Neural cell (in vitro differentiated cells): ENCODE data around the gene COBLL1. TPM values are rescaled to one million over a fixed set of nuclear protein-coding genes. Genes with fewer than 3 reads are reported as not detected.

ENCODE experiments used
- H2AFZ ChIP-seq: fragments of 200-600, 300-800 bp; sonication (generic), shearing (Covaris generic); 2 replicates; pipeline ENCODE4 v1.6.0; 2014; ENCODE audit warnings: low read depth, mild to moderate bottlenecking, antibody characterized with exemption, low read length, moderate library complexity
- H3F3A ChIP-seq: fragments of 200-600 bp; shearing (Covaris generic); 2 replicates; pipeline ENCODE4 v1.6.1; 2016; ENCODE audit warnings: mild to moderate bottlenecking, moderate library complexity, mixed read lengths, antibody characterized with exemption, low read length; ENCODE audit not compliant: insufficient read depth, poor library complexity, severe bottlenecking
- H3K27ac ChIP-seq: fragments of 200-600, 300-800 bp; sonication (generic), shearing (Covaris generic); 2 replicates; pipeline ENCODE4 v1.5.1; 2014; ENCODE audit warnings: mild to moderate bottlenecking, low read length, moderate library complexity
- H3K27me3 ChIP-seq: fragments of 300-800, 200-600 bp; sonication (generic), shearing (Covaris generic); 2 replicates; pipeline ENCODE4 v1.6.0; 2014; ENCODE audit warnings: mild to moderate bottlenecking, low read depth, low read length, moderate library complexity; ENCODE audit not compliant: insufficient read depth
- H3K36me3 ChIP-seq: fragments of 300-800, 200-600 bp; sonication (generic), shearing (Covaris generic); 2 replicates; pipeline ENCODE4 v1.5.1; 2014; ENCODE audit warnings: mild to moderate bottlenecking, antibody characterized with exemption, low read length, moderate library complexity; ENCODE audit not compliant: insufficient read depth
- H3K4me2 ChIP-seq: fragments of 300-800, 200-600 bp; sonication (generic), shearing (Covaris generic); 2 replicates; pipeline ENCODE4 v1.6.0; 2014; ENCODE audit warnings: mild to moderate bottlenecking, low read length
- H3K4me3 ChIP-seq: fragments of 300-800, 200-600 bp; sonication (generic), shearing (Covaris generic); 2 replicates; pipeline ENCODE4 v1.5.1; 2014; ENCODE audit warnings: mild to moderate bottlenecking, low read length, moderate library complexity
- H3K79me2 ChIP-seq: fragments of 200-600 bp; shearing (Covaris generic); replicated peaks from 2 replicates; pipeline ENCODE4 v1.6.0; 2014; ENCODE audit warnings: mild to moderate bottlenecking, low read length, moderate library complexity; ENCODE audit not compliant: insufficient read depth
- H3K9ac ChIP-seq: fragments of 300-800, 200-600 bp; sonication (generic), shearing (Covaris generic); 2 replicates; pipeline ENCODE4 v1.6.1; 2016; ENCODE audit warnings: mild to moderate bottlenecking, low read length, mixed read lengths
- H3K9me2 ChIP-seq: fragments of 200-600 bp; shearing (Covaris generic); 2 replicates; pipeline ENCODE4 v1.6.1; 2016; ENCODE audit warnings: mild to moderate bottlenecking, low read length, mixed read lengths; ENCODE audit not compliant: insufficient read depth
- H3K9me3 ChIP-seq: fragments of 200-600, 300-800 bp; sonication (generic), shearing (Covaris generic); 2 replicates; pipeline ENCODE4 v1.6.1; 2016; ENCODE audit warnings: mild to moderate bottlenecking, mixed run types, low read length, moderate library complexity, mixed read lengths
- H4K20me1 ChIP-seq: fragments of 200-600 bp; shearing (Covaris generic); 2 replicates; pipeline ENCODE4 v1.6.1; 2016; ENCODE audit warnings: mild to moderate bottlenecking, mixed run types; ENCODE audit not compliant: insufficient read depth
- EP300 ChIP-seq: fragments of 450-650 bp; conservative IDR thresholded peaks from 2 replicates; pipeline ENCODE4 v1.6.1; 2014; ENCODE audit warnings: antibody characterized with exemption, mild to moderate bottlenecking, moderate library complexity; ENCODE audit not compliant: poor library complexity, severe bottlenecking
- EZH2 ChIP-seq: fragments of 200-600, 300-800 bp; shearing (Covaris generic), sonication (generic); IDR thresholded peaks from 2 replicates; pipeline ENCODE4 v1.6.1; 2014; ENCODE audit warnings: antibody characterized with exemption, low read length, borderline replicate concordance, mild to moderate bottlenecking; ENCODE audit not compliant: insufficient read depth, poor library complexity, severe bottlenecking
- MXI1 ChIP-seq: fragments of 450-650 bp; conservative IDR thresholded peaks from 2 replicates; pipeline ENCODE4 v1.6.1; 2014; ENCODE audit warnings: antibody characterized with exemption, mild to moderate bottlenecking; ENCODE audit not compliant: poor library complexity, severe bottlenecking
- POLR2AphosphoS5 ChIP-seq: IDR thresholded peaks from 2 replicates; pipeline ENCODE4 v1.6.1; 2012
- RAD21 ChIP-seq: fragments of 450-650 bp; conservative IDR thresholded peaks from 2 replicates; pipeline ENCODE4 v1.6.1; 2014; ENCODE audit warnings: antibody characterized with exemption, mild to moderate bottlenecking, moderate library complexity
- SMC3 ChIP-seq: fragments of 450-650 bp; conservative IDR thresholded peaks from 2 replicates; pipeline ENCODE4 v1.6.1; 2014; ENCODE audit warnings: antibody characterized with exemption, mild to moderate bottlenecking, moderate library complexity; ENCODE audit not compliant: poor library complexity
- TAF1 ChIP-seq: IDR thresholded peaks from 2 replicates; pipeline ENCODE4 v1.6.1; 2012; ENCODE audit warnings: low read depth
- polyA plus RNA-seq: library from polyadenylated mRNA; depleted of rRNA; stranded (reverse); fragments of >200 nt; gene quantifications from 2 replicates; pipeline ENCODE4 v1.2.3, GENCODE V29; 2014
- TF ChIP-seq, protein P1 (sequence below): IDR thresholded peaks from 2 replicates; pipeline ENCODE4 v1.6.1; 2012; ENCODE audit warnings: borderline replicate concordance
- TF ChIP-seq, protein P2 (sequence below): fragments of 450-650 bp; IDR thresholded peaks from 2 replicates; pipeline ENCODE4 v1.5.1; 2014; ENCODE audit warnings: antibody characterized with exemption, mild to moderate bottlenecking, moderate library complexity; ENCODE audit not compliant: poor library complexity, severe bottlenecking

Gene COBLL1
- polyA plus RNA-seq, 1 donor from 2014 or later, result 0.11 TPM

DNA sequence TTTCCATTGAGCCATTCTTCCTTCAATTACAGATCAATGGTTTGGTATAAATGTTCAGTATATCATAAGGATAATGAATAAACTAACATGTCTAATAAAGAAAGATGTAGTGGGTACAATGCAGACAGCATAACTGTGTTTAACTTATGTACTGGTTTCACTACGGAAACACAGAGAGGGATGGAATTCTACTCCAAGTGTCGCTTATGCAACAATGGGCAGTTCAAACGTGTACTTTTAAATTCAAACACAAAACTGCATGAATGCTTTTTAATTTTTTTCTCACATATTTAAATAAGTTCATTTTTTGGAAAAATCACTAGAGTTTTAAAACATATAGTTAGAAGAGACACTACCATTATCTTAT is 74.7 kb downstream of the COBLL1 start:
- Histone ChIP-seq H3K9ac (no peak overlapping the region), H3K27me3 (no peaks in the 10 kb centered on the region), H3K9me3 (no peaks in the 10 kb centered on the region), H3K27ac (no peak overlapping the region), H3K9me2 (no peaks in the 10 kb centered on the region), H3K36me3 (no peaks in the 10 kb centered on the region), H2AFZ (no peak overlapping the region), H3K4me3 (no peak overlapping the region), H3K4me2 (no peak overlapping the region), H4K20me1 (no peaks in the 10 kb centered on the region), H3F3A (no peaks in the 10 kb centered on the region), H3K79me2 (no peaks in the 10 kb centered on the region)
- TF ChIP-seq EP300 (no peak), EZH2 (no peak), RAD21 (no peak), SMC3 (no peak), MXI1 (no peak), TAF1 (no peak), POLR2AphosphoS5 (no peak)
- TF ChIP-seq, protein P1, sequence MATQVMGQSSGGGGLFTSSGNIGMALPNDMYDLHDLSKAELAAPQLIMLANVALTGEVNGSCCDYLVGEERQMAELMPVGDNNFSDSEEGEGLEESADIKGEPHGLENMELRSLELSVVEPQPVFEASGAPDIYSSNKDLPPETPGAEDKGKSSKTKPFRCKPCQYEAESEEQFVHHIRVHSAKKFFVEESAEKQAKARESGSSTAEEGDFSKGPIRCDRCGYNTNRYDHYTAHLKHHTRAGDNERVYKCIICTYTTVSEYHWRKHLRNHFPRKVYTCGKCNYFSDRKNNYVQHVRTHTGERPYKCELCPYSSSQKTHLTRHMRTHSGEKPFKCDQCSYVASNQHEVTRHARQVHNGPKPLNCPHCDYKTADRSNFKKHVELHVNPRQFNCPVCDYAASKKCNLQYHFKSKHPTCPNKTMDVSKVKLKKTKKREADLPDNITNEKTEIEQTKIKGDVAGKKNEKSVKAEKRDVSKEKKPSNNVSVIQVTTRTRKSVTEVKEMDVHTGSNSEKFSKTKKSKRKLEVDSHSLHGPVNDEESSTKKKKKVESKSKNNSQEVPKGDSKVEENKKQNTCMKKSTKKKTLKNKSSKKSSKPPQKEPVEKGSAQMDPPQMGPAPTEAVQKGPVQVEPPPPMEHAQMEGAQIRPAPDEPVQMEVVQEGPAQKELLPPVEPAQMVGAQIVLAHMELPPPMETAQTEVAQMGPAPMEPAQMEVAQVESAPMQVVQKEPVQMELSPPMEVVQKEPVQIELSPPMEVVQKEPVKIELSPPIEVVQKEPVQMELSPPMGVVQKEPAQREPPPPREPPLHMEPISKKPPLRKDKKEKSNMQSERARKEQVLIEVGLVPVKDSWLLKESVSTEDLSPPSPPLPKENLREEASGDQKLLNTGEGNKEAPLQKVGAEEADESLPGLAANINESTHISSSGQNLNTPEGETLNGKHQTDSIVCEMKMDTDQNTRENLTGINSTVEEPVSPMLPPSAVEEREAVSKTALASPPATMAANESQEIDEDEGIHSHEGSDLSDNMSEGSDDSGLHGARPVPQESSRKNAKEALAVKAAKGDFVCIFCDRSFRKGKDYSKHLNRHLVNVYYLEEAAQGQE, result no peak
- TF ChIP-seq, protein P2, sequence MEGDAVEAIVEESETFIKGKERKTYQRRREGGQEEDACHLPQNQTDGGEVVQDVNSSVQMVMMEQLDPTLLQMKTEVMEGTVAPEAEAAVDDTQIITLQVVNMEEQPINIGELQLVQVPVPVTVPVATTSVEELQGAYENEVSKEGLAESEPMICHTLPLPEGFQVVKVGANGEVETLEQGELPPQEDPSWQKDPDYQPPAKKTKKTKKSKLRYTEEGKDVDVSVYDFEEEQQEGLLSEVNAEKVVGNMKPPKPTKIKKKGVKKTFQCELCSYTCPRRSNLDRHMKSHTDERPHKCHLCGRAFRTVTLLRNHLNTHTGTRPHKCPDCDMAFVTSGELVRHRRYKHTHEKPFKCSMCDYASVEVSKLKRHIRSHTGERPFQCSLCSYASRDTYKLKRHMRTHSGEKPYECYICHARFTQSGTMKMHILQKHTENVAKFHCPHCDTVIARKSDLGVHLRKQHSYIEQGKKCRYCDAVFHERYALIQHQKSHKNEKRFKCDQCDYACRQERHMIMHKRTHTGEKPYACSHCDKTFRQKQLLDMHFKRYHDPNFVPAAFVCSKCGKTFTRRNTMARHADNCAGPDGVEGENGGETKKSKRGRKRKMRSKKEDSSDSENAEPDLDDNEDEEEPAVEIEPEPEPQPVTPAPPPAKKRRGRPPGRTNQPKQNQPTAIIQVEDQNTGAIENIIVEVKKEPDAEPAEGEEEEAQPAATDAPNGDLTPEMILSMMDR, result no peak

DNA sequence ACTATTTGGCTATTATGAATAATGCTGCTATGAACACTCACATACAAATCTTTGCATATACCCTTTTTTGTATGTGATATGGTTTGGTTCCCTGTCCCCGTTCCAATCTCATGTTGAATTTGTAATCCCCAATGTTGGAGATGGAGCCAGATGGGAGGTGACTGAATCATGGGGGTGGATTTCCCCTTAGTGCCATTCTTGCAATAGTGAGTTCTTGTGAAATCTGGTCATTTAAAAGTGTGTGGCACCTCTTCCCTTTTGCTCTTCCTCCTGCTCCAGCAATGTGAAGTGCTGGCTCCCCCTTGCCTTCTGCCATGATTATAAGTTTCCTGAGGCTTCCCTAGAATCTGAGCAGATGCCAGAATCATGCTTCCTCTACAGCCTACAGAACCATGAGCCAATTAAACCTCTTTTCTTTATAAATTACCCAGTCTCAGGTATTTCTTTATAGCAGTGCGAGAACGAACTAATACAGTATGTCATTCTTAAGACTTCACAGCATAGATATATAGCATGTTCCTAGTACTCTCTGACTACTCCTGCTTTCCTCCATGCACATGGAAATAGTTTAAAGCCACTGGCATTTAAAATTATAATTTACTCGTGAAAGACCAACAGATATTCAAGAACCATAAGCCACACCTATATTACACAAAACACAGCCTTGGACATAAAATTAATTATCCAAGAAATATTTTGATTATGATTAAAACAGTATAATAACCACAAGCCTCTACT is 75.2 kb downstream of the COBLL1 start:
- Histone ChIP-seq H3K9ac (no peak overlapping the region), H4K20me1 (no peaks in the 10 kb centered on the region), H3K27me3 (no peaks in the 10 kb centered on the region), H2AFZ (no peak overlapping the region), H3F3A (no peaks in the 10 kb centered on the region), H3K36me3 (no peaks in the 10 kb centered on the region), H3K9me3 (no peaks in the 10 kb centered on the region), H3K9me2 (no peaks in the 10 kb centered on the region), H3K79me2 (no peaks in the 10 kb centered on the region), H3K4me3 (no peak overlapping the region), H3K27ac (no peak overlapping the region), H3K4me2 (no peak overlapping the region)
- no peak for TF ChIP-seq TAF1
- TF ChIP-seq POLR2AphosphoS5, result no peak
- TF ChIP-seq RAD21, result no peak
- TF ChIP-seq SMC3, result no peak
- TF ChIP-seq EZH2, result no peak
- TF ChIP-seq, protein P1, result no peak
- no peak for TF ChIP-seq MXI1
- TF ChIP-seq, protein P2, result no peak
- TF ChIP-seq EP300, result no peak
